Measurements from ENCODE around the gene LRRC72.

Gene LRRC72

DNA sequence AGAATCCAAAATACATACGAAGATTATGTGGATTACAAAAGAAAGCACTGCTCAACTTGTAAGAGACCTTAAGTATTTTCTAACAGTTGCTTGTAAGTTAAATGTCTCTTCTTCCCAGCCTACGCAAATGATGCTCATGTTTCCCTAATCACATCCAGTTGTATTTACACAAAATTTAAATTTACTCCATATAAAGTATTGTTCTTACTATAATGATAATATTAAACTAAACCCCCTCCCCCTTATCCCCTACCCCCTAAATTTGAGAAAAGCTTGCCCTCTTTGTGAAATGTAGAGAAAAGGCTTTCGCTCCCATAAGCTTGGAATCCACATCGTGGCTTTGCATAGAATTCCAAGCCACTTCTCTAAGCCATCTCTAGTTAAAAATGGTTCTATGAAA, 89.5 kb downstream of the LRRC72 start:
- TF ChIP-seq, protein P1, sequence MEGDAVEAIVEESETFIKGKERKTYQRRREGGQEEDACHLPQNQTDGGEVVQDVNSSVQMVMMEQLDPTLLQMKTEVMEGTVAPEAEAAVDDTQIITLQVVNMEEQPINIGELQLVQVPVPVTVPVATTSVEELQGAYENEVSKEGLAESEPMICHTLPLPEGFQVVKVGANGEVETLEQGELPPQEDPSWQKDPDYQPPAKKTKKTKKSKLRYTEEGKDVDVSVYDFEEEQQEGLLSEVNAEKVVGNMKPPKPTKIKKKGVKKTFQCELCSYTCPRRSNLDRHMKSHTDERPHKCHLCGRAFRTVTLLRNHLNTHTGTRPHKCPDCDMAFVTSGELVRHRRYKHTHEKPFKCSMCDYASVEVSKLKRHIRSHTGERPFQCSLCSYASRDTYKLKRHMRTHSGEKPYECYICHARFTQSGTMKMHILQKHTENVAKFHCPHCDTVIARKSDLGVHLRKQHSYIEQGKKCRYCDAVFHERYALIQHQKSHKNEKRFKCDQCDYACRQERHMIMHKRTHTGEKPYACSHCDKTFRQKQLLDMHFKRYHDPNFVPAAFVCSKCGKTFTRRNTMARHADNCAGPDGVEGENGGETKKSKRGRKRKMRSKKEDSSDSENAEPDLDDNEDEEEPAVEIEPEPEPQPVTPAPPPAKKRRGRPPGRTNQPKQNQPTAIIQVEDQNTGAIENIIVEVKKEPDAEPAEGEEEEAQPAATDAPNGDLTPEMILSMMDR (IDR thresholded peaks at IDR 0.05; ENCODE audit: borderline replicate concordance, insufficient read depth, low read depth, low read length): no peak
- no peak overlapping the region for H3K4me3 ChIP-seq (ENCODE audit: low read depth, low read length)

DNA sequence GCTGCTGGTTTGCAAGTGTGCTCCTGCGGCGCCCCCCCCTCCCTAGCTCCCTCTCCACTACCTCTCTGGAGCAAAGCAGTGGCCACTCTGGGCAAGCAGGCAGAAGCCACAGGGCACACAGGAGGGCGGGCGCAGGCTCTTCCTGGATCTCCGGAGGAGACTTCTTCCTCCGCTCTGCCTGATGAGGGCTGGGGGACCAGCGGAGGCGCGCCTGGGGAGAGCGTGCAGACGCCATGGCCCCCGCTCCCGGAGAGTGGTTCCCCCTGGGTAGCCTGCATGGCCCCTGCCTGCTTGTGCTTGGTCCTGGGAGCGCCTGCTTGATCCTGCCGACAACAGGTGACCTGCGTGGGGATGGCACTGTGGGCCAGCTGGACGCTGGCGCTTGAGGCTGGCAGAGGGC, 89.9 kb downstream of the LRRC72 start:
- TF ChIP-seq, protein P1 (IDR thresholded peaks at IDR 0.05; ENCODE audit: borderline replicate concordance, insufficient read depth, low read depth, low read length): no peak
- no peak overlapping the region for H3K4me3 ChIP-seq (ENCODE audit: low read depth, low read length)

DNA sequence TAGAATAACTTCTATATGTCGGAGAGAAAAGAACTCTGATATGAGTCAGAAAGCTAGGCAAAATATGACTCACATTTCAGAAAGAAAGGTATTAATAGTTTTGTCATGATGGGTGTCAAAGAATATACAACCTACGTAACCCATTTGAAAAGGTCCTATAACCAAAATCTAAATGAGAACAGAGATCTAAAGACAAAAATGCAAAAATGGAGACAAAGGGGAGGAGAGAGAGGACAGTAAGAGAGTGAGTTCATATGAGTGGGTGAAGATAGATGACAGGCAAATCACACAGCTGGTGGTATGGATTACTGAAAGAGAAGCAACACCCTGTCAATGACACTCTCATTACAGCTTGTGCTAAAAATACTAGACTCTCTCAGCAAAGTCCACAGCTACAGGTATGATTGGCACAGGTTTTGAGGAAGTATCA, 93.4 kb downstream of the LRRC72 start:
- TF ChIP-seq, protein P1 (IDR thresholded peaks at IDR 0.05; ENCODE audit: borderline replicate concordance, insufficient read depth, low read depth, low read length): no peak
- no peak overlapping the region for H3K4me3 ChIP-seq (ENCODE audit: low read depth, low read length)

DNA sequence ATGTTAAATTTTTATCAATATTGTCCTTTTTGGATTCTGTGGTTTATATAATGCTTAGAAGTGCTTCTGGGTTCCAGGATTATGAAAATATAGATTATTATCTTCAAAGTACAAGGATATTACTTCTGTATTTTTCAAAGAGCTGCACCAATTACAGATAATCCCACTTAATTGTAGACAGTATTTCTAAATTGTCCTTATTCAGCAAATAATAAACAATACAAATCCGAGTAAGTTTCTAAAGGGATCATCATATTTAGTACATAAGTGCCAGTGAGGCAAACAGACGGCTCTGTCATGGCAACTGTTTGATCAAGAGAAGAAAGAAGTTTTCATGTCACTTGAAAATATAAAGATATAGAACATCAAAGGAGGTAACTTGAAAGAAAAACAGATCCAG, 99.8 kb downstream of the LRRC72 start:
- H3K4me3 ChIP-seq (ENCODE audit: low read depth, low read length): no peak overlapping the region
- TF ChIP-seq, protein P1 (IDR thresholded peaks at IDR 0.05; ENCODE audit: borderline replicate concordance, insufficient read depth, low read depth, low read length): no peak

DNA sequence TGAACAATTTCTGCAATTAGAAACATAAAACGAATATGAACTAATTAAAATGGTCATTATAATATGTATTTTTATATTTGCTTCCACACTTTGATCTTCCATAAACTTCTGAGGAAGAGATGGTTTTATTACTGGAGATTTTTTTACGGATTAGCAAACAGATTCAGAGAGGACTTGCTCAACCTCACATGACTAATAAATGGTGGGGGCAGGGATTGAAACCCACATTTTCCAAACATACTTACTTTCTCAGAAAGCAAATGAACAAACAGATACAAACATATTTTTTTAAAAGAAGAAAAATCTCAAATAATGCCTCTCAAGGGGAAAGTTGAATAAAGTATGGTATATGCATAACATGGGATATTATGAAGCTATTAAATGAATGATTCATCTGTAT, 100.6 kb downstream of the LRRC72 start:
- TF ChIP-seq, protein P1 (IDR thresholded peaks at IDR 0.05; ENCODE audit: borderline replicate concordance, insufficient read depth, low read depth, low read length): no peak

DNA sequence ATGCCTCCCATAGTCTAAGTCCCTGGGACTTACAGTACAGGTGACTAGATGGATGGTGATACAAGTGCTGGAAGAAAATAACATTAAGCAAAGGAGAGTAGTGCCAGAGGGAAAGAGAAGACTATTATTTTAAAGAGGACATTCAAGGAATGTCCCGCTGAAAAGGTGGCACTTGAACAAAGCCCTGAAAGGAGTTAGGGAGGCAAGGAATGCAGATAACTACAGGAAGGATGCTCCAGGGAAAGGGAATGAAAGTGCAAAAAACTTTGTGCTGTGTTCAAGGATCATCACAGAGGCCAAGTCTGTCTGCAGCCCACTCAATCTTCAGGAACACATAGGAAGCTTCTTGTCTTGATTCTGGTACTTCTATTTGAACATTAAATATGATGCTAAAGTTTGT, 104.0 kb downstream of the LRRC72 start:
- no peak overlapping the region for H3K4me3 ChIP-seq (ENCODE audit: low read depth, low read length)
- TF ChIP-seq, protein P1 (IDR thresholded peaks at IDR 0.05; ENCODE audit: borderline replicate concordance, insufficient read depth, low read depth, low read length): no peak

More for the DNA sequence above, 100.6 kb downstream of the LRRC72 start:
- H3K4me3 ChIP-seq (ENCODE audit: low read depth, low read length): no peak overlapping the region

All from GM12875 (cell line).